Sigmoid colon (tissue), 4 donors: ENCODE data around the gene ZFYVE19.

Source experiments
- EP300 ChIP-seq, 4 donors: sonication (generic); formaldehyde crosslinking; IDR thresholded peaks; one replicate each; pipeline ENCODE4 v1.6.1; 2017; ENCODE audit warnings: antibody characterized with exemption in 4 of 4
- POLR2A ChIP-seq, 2 donors: fragments of 450-650 bp; IDR thresholded peaks; one replicate each; pipeline ENCODE4 v1.6.1; 2016; ENCODE audit warnings: antibody characterized with exemption in 2 of 2, mild to moderate bottlenecking in 2 of 2, moderate library complexity in 2 of 2
- POLR2AphosphoS5 ChIP-seq, 4 donors: sonication (generic); formaldehyde crosslinking; IDR thresholded peaks; one replicate each; pipeline ENCODE4 v1.6.1; 2017; ENCODE audit warnings: antibody characterized with exemption in 4 of 4
- TF ChIP-seq, protein P1 (sequence below), 4 experiments: fragments of 450-650 bp in 3 of 4; fragments of 200-600 bp in 1 of 4; IDR thresholded peaks; one replicate each; pipeline ENCODE4 v1.5.1; 2016 to 2019; ENCODE audit warnings: antibody characterized with exemption in 4 of 4, mild to moderate bottlenecking in 3 of 4, moderate library complexity in 2 of 4

DNA sequence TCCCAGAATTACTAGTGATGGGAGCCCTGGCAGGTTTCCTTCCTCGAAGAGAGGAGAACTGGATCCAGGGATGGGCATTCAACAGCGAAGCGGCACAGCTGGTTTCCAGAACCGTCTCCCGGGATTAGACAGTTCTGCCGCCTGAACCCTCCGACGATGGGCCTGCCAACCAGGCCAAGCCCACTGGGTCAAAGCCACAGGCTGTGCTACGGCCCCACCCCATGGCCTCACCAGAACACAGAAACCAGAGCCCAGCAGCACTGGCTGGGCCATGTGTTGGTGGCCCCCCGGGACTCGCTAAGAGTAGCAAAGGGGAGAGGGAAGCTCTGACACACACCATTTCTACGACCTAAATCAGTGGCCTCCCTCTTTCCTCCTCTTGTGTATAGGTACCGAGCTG is 34.9 kb upstream of the ZFYVE19 start:
- TF ChIP-seq, protein P1, sequence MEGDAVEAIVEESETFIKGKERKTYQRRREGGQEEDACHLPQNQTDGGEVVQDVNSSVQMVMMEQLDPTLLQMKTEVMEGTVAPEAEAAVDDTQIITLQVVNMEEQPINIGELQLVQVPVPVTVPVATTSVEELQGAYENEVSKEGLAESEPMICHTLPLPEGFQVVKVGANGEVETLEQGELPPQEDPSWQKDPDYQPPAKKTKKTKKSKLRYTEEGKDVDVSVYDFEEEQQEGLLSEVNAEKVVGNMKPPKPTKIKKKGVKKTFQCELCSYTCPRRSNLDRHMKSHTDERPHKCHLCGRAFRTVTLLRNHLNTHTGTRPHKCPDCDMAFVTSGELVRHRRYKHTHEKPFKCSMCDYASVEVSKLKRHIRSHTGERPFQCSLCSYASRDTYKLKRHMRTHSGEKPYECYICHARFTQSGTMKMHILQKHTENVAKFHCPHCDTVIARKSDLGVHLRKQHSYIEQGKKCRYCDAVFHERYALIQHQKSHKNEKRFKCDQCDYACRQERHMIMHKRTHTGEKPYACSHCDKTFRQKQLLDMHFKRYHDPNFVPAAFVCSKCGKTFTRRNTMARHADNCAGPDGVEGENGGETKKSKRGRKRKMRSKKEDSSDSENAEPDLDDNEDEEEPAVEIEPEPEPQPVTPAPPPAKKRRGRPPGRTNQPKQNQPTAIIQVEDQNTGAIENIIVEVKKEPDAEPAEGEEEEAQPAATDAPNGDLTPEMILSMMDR (IDR thresholded peaks at IDR 0.05), result no peak
- no peak for TF ChIP-seq POLR2AphosphoS5 (IDR thresholded peaks at IDR 0.05)
- TF ChIP-seq POLR2A (IDR thresholded peaks at IDR 0.05), result no peak
- TF ChIP-seq EP300 (IDR thresholded peaks at IDR 0.05), result no peak
